Activated T-helper 1 cell treated with anti-CD3 and anti-CD28 coated beads, Interleukin-2, amount 50 U/mL, for 16 hours (primary cell): ENCODE results near the gene RASSF4.

Source experiments
- DNase-seq, 2 donors: peaks; one replicate each; pipeline ENCODE4 v3.0.0-alpha.2; 2020; ENCODE audit warnings: low read depth in 1 of 2, low spot score in 1 of 2

The RASSF4 gene

GRCh38 chr10:44974628-44975430 lies 15.2 kb downstream of the RASSF4 start:
- DNase-seq: peak; percentile 37 to 44

- DNase-seq: no peak
Observed at GRCh38 chr10:44975431-44976331, 16.1 kb downstream of the RASSF4 start.

- DNase-seq: no peak
Observed at GRCh38 chr10:44976352-44977198, 17.0 kb downstream of the RASSF4 start.

- no peak for DNase-seq
Observed at GRCh38 chr10:44977287-44978212, 17.9 kb downstream of the RASSF4 start.

GRCh38 chr10:44978213-44978569 lies 18.6 kb downstream of the RASSF4 start:
- no peak for DNase-seq

GRCh38 chr10:44978570-44979280 lies 19.1 kb downstream of the RASSF4 start, which contains the start of gene DEPP1:
Gene DEPP1, minus strand, starts transcription at chr10:44978809. Its CDS starts 779 bp downstream, at chr10:44978030.
- no peak for DNase-seq

GRCh38 chr10:44979281-44980191 lies 19.9 kb downstream of the RASSF4 start:
- no peak for DNase-seq

- DNase-seq: no peak
Observed at GRCh38 chr10:44980309-44981171, 20.9 kb downstream of the RASSF4 start.

- no peak for DNase-seq
Observed at GRCh38 chr10:44981172-44982113, 21.8 kb downstream of the RASSF4 start.

- no peak for DNase-seq
Observed at GRCh38 chr10:44982114-44982460, 22.5 kb downstream of the RASSF4 start.

- no peak for DNase-seq
Observed at GRCh38 chr10:44982496-44982895, 22.9 kb downstream of the RASSF4 start.

- no peak for DNase-seq
Observed at GRCh38 chr10:44983066-44983894, 23.7 kb downstream of the RASSF4 start.

- no peak for DNase-seq
Observed at GRCh38 chr10:44983895-44984278, 24.3 kb downstream of the RASSF4 start.

GRCh38 chr10:44984671-44985101 lies 25.1 kb downstream of the RASSF4 start:
- DNase-seq: no peak

GRCh38 chr10:44985175-44985681 lies 25.6 kb downstream of the RASSF4 start:
- DNase-seq: no peak
